GM21786 (cell line): Measurements from ENCODE around the gene GSTA1.
"Not testable (repeated sequence)": the region's sequence is repeated elsewhere in the genome, so short reads cannot be mapped to it uniquely, and the experiment has no call there.

Source experiments
- ATAC-seq: cut with Tn5 transposase; IDR thresholded peaks from one replicate; pipeline ENCODE4 v1.9.1; 2021; ENCODE audit not compliant: unreplicated experiment

GSTA1 gene

DNA sequence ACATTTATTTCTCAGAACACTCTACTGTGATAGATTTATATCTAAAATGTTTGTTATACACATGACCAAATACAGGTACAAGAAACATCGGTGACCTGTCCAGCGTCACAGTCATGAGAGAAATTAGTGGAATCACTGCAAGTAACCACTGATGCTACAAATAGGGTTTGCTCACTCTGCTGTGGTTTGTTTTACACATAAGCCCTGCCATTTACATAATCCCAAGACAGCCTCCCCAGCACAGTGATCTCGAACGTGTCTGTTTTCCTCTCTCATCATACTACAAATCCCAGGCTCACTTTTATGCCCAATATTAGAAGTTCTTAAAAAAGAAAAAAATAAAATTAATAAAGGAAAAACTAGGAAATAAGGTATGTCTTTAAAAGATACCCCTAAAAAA is 6.2 kb upstream of the GSTA1 start:
- ATAC-seq: not testable (repeated sequence)

DNA sequence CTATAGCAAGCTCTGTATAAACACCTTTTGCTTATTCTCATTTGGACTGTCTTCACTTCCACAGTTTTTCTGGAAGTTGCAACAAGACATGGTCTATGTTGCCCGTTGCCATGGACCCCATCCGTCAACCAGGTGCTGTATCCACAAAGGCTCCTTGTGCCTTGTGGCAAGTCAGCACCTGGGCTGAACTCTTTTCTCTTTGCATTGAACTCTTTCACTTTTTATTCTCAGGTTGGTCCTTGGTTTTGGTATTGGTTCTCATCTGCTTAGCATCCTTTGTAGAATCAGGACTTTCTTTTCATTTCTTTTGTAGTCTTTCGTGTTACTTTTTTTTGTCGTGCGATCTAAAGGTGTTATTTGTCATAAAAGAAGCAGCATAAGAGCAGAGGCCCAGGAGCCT is 5.0 kb upstream of the GSTA1 start:
- no peak for ATAC-seq

DNA sequence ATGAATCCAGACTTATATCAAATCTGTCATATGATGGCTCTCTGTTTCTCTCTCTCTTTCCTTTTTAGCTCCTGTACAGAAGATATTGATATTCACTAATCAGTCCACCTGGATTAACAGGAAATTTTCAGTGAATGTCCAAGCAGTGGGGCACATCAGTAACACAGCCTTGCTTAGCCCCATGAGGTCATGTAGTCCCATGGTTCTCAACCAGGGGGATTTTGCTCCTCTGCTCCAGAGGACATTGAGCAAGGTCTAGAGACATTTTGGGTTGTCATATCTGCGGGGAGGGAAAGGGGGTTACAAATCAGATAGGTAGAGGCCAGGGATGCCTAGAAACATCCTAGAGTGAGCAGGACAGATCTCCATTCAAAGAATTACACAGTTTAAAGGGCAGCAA is 810 bp downstream of the GSTA1 start:
- ATAC-seq: no peak

DNA sequence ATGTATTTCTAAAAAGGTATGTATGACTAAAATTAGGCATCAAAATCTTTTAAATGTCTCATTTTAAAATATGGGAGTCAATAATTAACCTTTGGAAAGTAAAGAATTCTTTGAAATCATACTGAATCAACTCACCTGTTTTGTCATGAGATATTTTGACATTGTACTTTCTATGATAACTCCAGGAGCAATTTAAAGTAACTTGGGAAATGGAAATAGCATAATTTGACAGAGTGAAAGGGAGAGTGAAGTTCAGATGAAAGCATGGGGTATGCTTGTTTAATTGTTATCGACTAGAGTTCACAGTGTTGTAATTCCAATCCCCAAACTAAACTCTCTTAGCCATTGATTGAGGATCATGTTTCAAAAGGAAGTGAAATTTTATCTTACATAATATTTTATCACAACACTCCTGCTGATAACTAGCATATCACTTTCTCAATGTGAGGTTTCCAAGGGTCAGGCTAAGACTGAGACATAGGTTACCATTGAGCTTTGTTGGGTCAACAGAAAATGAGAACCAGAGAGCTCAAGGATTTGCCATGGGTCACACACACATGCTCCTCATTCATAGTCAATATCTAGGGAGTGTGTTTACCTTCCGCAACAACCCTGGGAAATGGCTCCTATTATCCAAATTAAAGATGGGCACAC is 2.3 kb downstream of the GSTA1 start:
- no peak for ATAC-seq

DNA sequence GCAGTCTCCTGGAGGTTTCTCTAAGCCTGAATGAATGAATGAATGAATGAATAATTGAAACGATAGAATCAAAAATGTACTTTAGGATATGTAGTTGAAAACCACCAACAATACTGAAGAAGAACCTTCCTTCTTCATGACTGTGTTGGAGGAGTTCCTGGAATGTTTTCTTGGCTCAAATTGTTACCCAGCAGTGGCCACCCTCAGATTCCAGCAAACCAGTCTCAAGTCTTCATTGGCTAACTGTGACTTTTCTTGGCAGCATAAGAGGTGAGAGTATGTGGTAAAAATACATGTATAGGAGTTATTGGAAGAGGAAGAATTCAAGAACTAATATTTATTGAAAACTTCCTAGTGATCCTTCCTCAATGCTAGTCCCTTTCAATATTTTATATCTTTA is 4.3 kb downstream of the GSTA1 start:
- not testable (repeated sequence) for ATAC-seq

DNA sequence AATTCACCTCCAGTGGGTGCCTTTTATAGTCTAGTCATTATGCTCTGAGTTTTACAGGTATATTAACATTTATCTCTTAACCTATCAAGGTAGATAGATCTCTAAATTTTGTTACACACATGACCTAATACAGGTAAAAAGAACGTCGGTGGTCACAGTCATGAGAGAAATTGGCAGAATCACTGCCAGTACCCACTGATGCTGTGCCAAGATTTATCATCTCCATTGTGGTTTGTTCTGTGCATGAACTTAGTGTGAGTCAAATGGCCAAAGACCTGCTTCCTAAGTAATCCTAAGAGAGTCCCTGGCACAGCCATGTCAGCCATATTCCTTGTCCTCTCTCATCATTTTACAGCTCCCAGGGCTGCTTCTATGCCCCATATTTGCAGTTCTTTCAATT is 9.2 kb downstream of the GSTA1 start:
- ATAC-seq: not testable (repeated sequence)

DNA sequence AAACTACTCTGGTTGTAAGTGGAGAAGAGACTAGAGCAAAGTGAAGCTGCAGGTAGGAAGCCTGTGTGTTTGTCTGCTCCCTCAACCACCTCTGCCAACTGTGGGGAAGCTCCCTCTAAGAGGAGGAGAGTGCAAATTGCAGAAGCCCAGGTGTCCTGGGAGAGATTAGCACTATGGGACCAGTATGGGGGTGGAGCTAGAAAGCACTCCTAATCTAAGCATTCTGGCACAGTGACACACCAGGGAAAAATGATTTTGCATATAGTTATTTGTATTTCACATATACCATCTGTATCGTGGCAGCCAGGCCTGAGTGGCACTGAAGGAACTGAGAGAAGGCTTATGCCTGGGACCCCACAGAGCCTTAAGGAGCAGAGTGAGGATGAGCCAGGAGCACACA is 12.8 kb downstream of the GSTA1 start:
- no peak for ATAC-seq

DNA sequence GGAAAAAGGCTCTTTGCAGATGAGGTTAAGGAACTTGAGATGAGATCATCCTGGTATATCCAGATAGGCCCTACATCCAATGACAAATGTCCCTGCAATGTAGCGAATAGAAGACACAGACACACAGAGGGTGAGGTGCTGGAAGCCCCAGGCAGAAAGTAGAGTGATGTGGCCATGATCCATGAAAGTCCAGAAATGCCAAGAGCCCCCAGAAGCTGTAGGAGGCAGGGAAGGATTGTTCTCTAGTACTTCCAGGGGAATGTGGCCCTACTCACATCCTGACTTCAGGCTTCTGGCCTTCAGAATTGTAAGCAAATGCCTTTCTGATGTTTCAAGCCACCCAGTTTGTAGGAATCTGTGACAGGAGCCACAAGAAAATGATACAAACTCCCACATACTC is 14.0 kb downstream of the GSTA1 start:
- not testable (repeated sequence) for ATAC-seq

DNA sequence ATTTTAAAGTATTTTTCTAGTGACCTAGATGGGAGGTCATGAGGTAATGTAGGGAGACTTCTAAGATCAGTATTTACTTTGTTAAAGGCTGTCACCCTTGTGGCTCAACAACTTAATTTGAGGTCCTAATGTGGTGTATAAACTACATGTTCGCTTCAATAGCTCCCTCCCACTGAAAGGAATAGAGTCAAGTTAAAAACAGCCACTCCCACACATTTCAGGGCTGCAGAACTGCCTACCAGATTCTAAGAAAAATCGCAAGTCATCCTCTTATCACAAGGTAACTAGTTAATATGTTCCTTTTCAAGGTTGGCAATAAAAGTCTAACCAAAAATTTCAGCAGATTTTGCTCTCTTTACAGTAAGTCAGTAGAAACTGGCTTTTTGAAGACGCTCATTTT is 15.1 kb downstream of the GSTA1 start:
- no peak for ATAC-seq

DNA sequence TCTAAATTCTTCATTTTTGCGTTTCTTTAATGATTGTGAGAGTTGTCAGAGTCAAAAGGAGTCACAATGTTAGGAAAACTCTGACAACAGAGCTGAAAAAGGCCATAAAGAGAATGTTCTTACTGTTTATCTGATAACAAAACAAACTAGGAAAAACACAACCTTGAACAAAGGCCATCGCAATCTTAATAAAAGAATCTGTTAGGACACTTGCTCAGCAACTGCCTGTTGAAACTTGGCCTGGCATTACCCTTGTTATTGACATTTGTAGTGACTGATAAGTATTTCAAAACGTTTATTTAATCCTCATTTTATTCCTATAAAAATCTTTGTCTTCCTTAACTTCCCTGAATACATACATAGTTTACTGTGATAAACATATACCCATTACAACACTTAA is 15.7 kb downstream of the GSTA1 start:
- ATAC-seq: no peak

DNA sequence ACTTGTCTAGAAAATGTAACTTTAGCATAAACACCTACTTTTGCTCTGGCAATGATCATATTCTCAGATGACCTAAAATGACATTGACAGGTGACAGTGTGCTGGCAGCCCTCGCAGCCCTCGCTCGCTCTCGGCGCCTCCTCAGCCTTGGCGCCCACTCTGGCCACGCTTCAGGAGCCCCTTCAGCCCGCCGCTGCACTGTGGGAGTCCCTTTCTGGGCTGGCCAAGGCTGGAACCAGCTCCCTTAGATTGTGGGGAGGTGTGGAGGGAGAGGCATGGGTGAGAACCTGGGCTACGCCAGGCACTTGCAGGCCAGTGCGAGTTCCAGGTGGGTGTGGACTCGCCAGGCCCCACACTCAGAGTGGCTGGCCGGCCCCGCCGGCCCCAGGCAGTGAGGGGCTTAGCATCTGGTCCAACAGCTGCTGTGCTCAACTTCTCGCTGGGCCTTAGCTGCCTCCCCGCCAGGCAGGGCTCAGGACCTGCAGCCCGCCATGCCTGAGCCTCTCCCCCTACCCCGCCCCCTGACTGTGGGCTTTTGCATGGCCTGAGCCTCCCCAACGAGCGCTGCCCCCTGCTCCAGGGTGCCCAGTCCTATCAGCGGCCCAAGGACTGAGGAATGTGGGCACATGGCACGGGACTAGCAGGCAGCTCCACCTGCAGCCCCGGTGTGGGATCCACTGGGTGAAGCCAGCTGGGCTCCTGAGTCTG is 17.2 kb downstream of the GSTA1 start:
- no peak for ATAC-seq

DNA sequence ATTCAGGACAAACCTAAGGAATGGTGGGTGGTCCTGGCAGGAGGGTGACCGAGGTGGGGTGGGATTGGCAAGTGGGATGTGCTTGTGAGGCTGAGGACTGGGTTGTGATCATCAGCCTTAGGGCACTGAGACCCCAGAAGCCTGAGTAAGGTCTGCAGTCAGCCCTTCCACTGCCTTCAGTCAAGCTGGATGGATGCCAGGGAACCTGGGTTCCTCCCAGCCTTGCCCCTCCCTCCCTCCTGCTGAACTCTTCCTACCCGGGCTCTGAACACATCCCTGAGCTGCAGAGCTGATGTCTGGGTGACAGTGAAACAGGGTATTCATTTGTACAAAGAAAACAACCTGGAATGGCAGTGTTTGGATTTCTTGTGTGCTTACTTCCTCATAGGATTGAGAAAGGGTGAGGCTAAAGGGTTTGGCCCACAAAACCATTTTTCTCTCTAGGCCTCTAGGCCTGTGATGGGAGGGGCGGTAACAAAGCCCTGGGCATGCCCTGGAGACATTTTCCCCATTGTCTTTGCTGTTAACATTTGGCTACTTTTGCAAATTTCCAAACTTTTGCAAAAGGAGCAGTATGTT is 20.8 kb downstream of the GSTA1 start:
- ATAC-seq: not testable (repeated sequence)

DNA sequence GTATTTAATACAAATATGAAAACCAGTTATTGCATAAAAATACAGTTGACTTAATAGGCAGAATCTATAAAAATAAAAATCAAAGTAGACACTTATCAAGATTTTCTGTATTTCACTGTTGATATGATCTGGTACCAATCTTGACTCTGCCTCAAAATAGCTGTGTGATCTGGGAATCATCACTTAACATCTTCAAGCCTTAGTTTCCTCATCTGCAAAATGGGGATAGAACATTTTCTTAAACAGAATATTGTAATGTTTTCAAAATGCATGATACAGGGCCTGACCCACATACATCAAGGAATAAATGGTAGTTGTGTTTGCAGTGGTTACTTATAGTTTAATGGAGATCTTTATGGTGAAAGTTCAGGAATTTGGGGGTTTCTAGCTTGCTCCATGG is 21.4 kb downstream of the GSTA1 start:
- ATAC-seq: not testable (repeated sequence)

DNA sequence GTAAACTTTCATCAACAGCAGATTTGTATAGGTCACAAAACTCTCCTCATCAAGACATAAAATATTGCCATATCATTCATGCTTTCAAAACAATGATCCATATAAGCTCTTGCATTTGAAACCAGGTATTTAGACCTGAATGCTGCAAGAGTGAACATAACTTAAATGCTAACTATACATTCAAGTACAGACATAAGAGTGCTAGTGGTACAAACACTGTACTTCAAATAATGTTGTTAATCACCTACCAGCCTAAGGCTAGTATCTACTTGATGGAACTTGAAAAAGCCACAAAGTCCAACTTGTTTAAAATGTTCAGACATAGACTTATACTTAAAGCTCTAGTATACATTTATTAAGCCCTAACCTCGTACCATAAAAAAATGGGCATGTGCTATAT is 24.4 kb downstream of the GSTA1 start:
- ATAC-seq: no peak

DNA sequence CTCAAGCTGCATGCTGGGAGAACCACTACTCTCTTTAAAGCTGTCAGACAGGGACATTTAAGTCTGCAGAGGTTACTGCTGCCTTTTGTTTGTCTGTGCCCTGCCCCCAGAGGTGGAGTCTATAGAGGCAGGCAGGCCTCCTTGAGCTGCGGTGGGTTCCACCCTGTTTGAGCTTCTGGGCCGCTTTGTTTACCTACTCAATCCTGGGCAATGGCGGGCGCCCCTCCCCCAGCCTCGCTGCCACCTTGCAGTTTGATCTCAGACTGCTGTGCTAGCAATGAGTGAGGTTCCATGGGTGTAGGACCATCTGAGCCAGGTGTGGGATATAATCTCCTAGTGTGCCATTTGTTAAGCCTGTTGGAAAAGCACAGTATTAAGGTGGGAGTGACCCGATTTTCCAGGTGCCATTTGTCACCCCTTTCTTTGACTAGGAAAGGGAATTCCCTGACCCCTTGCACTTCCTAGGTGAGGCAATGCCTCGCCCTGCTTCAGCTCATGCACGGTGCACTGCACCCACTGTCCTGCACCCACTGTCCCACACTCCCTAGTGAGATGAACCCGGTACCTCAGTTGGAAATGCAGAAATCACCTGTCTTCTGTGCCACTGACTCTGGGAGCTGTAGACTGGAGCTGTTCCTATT is 26.8 kb downstream of the GSTA1 start:
- not testable (repeated sequence) for ATAC-seq

DNA sequence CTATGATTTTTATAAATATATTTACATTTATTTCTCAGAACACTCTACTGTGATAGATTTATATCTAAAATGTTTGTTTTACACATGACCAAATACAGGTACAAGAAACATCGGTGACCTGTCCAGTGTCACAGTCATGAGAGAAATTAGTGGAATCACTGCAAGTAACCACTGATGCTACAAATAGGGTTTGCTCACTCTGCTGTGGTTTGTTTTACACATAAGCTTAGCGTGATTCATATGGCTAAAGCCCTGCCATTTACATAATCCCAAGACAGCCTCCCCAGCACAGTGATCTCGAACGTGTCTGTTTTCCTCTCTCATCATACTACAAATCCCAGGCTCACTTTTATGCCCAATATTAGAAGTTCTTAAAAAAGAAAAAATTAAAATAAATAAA is 34.2 kb downstream of the GSTA1 start:
- not testable (repeated sequence) for ATAC-seq

DNA sequence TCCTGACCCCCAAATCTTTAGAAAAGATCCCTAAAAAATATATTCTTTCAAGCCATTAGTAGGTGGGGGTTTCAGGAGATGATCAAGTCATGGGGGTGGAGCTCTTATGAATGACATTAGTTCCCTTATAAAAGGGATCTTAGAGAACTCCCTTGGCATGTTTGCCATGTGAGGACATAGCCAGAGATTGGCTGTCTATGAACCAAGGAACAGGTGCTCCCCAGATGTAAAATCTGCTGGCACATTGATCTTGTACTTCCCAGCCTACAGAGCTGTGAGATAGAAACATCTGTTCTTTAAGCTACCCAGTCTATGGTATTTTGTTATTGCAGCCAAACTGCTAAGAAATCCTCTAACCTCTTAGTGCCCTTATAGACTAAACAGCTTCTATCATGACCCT is 36.0 kb downstream of the GSTA1 start:
- not testable (repeated sequence) for ATAC-seq

DNA sequence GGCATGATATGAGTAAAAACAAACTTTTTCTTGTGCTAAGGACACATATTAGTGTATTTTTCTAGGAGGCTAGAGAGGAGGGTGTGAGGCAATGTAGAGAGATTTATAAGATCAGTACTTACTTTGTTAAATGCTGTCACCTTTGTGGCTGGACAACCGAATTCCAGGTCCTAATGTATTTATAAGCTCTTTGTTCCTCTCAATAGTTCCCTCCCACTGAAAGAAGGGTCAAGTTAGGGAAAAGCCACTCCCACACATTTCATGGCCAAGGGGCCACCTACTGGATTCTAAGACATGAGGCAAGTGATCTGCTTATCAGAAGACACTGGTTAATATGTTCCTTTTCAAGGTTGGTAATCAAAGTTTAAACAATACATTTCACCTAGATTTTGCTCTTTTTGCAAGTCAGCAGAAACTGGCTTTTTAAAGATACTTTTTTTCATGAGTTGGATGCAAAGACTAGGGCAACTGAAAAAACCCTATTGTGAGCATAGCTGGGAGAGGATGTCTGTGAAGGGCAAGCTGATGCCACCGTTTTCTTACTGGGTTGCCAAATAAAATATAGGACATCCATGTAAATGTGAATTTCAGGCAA is 40.2 kb downstream of the GSTA1 start, which contains the start of gene GSTA2:
Gene GSTA2 (minus strand): TSS at position 154 of the 595 bp plus-strand sequence. CDS start 5,528 bp downstream, outside the sequence.
- ATAC-seq: not testable (repeated sequence)

DNA sequence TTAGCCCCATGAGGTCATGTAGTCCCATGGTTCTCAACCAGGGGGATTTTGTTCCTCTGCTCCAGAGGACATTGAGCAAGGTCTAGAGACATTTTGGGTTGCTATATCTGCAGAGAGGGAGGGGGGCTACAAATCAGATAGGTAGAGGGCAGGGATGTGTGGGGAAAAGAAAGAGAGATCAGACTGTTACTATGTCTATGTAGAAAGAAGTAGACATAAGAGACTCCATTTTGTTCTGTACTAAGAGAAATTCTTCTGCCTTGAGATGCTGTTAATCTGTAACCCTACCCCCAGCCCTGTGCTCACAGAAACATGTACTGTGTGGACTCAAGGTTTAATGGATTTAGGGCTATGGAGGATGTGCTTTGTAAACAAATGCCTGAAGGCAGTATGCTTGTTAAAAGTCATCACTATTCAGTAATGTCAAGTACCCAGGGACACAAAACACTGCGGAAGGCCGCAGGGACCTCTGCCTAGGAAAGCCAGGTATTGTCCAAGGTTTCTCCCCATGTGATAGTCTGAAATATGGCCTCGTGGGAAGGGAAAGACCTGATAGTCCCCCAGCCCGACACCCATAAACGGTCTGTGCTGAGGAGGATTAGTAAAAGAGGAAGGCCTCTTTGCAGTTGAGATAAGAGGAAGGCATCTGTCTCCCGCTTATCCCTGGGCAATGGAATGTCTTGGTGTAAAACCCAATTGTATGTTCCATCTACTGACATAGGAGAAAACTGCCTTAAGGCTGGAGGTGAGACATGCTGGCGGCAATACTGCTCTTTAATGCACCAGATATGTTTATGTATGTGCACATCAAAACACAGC is 41.7 kb downstream of the GSTA1 start:
- ATAC-seq: not testable (repeated sequence)

DNA sequence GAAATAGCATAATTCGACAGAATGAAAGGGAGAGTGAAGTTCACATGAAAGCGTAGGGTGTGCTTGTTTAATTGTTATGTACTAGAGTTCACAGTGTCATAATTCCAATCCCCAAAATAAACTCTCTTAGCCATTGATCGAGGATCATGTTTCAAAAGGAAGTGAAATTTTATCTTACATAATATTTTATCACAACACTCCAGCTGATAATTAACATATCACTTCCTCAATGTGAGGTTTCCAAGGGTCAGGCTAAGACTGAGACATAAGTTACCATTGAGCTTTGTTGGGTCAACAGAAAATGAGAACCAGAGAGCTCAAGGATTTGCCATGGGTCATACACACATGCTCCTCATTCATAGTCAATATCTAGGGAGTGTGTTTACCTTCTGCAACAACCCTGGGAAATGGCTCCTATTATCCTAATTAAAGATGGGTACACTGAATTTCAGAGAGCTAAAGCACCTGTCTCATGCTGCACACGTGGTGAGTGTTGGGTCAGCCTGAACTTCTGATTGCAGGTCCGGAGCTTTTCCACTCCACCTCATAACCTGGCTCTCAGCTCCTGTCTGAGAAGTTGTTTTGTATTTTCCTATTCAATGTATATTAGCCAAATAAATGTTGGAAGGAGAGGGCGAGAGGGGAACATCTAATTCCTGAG is 43.4 kb downstream of the GSTA1 start:
- ATAC-seq: no peak
